Measurements from ENCODE around the gene GATB.

- TF ChIP-seq POLR2A (IDR thresholded peaks at IDR 0.05; ENCODE audit: low read length) (no peak), GATA1 (IDR thresholded peaks at IDR 0.05; ENCODE audit: low read depth, low read length) (no peak)
Observed at GRCh38 chr4:151725087-151725486, 35.7 kb downstream of the GATB start.
